OCI-LY3 (cell line): Measurements from ENCODE around the gene CRELD2.
A peak's percentile ranks its signal among the peaks of the same experiment; 100 is the strongest.

Experiments
- H2AFZ ChIP-seq: fragments of 200-600, 300-600 bp; shearing (Covaris generic); 2 replicates; pipeline ENCODE4 v1.6.0; 2014; ENCODE audit warnings: antibody characterized with exemption, low read depth, low read length
- H3K27ac ChIP-seq: fragments of 200-600, 300-600 bp; sonication (generic); 2 replicates; pipeline ENCODE4 v1.5.1; 2014; ENCODE audit warnings: mild to moderate bottlenecking, low read length, moderate library complexity, mixed read lengths
- H3K27me3 ChIP-seq: fragments of 200-600, 300-600 bp; sonication (generic); 2 replicates; pipeline ENCODE4 v1.6.1; 2014; ENCODE audit warnings: low read depth, low read length, mixed read lengths
- H3K36me3 ChIP-seq: fragments of 200-600, 300-600 bp; sonication (generic); replicated peaks from 2 replicates; pipeline ENCODE3; 2014; ENCODE audit warnings: low read depth, low read length, mixed read lengths
- H3K4me1 ChIP-seq: fragments of 300-600, 200-600 bp; sonication (generic); 2 replicates; pipeline ENCODE4 v1.6.1; 2014; ENCODE audit warnings: low read length, mixed read lengths
- H3K4me2 ChIP-seq: fragments of 200-600, 300-600 bp; sonication (generic); 2 replicates; pipeline ENCODE4 v1.6.1; 2014; ENCODE audit warnings: low read length, mixed read lengths
- H3K4me3 ChIP-seq: fragments of 300-600, 200-600 bp; sonication (generic); 2 replicates; pipeline ENCODE4 v1.5.1; 2014; ENCODE audit warnings: antibody characterized with exemption, mild to moderate bottlenecking, low read length, moderate library complexity
- H3K79me2 ChIP-seq: fragments of 300-600, 200-600 bp; shearing (Covaris generic); 2 replicates; pipeline ENCODE4 v1.6.1; 2014; ENCODE audit warnings: mild to moderate bottlenecking, low read length, mixed read lengths
- H3K9ac ChIP-seq: fragments of 300-600, 200-600 bp; shearing (Covaris generic); 2 replicates; pipeline ENCODE4 v1.6.0; 2014; ENCODE audit warnings: mild to moderate bottlenecking, low read length, moderate library complexity
- H3K9me3 ChIP-seq: fragments of 200-600, 300-600 bp; shearing (Covaris generic); 2 replicates; pipeline ENCODE4 v1.6.1; 2014; ENCODE audit warnings: low read length, mixed read lengths; ENCODE audit not compliant: insufficient read depth
- H4K20me1 ChIP-seq: fragments of 200-600, 300-600 bp; sonication (generic); 2 replicates; pipeline ENCODE4 v1.6.1; 2016; ENCODE audit warnings: low read length, mixed read lengths; ENCODE audit not compliant: insufficient read depth
- EZH2phosphoT487 ChIP-seq: fragments of 200-600 bp; shearing (Covaris generic); IDR thresholded peaks from 2 replicates; pipeline ENCODE4 v1.6.1; 2018; ENCODE audit warnings: antibody characterized with exemption, mixed run types, low read depth
- TF ChIP-seq, protein P1 (sequence below): fragments of 200-600, 300-600 bp; sonication (generic); IDR thresholded peaks from 2 replicates; pipeline ENCODE4 v1.5.1; 2014; ENCODE audit warnings: antibody characterized with exemption, low read length, low read depth

CRELD2 gene

DNA sequence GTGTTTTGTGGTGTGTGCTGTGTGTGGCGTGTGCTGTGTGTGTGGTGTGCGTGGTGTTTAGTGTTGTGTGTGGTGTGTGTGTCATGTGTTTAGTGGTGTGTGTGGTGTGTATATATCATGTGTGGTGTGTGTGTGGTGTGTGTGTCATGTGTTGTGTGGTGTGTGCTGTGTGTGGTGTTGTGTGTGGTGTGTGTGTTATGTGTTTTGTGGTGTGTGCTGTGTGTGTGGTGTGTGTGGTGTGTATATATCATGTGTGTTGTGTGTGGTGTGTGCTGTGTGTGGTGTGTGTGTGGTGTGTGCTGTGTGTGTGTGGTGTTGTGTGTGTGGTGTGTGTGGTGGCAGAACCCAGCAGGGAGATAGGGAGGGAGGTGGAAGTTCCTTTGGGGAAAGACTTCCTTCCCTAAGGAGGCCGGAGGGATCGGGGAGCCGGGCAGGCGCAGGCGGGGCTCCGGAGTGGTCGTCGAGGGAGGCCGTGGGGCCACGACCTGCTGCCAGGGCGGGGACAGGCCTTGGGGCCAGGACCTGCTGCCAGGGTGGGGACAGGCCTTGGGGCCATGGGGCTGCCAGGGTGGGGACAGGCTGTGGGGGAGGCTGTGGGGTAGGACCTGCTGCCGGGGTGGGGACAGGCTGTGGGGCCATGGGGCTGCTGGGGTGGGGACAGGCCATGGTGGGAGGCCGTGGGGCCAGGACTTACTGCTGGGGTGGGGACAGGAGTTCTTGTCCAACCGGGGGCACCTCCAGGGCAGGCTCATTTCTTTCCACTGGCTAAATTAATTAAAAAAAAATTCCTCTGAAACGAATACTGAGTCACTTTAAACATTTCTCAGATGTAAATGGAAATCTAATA lies 57.3 kb downstream of the CRELD2 start:
- no peak overlapping the region for H2AFZ ChIP-seq
- peak overlapping the region; percentile 54 for H3K4me3 ChIP-seq
- peak overlapping the region; percentile 52; the same call in 1 of the 2 replicates for H3K9ac ChIP-seq
- peaks cover 30% of the 10 kb centered on the region for H3K4me1 ChIP-seq
- H3K36me3 ChIP-seq, result no peaks in the 10 kb centered on the region
- TF ChIP-seq EZH2phosphoT487, result no peak
- H3K79me2 ChIP-seq, result peaks cover 13% of the 10 kb centered on the region
- 0 out of 2 replicates have a peak, but pooled peaks cover 9% of the 10 kb centered on the region for H3K9me3 ChIP-seq
- H4K20me1 ChIP-seq, result no peaks in the 10 kb centered on the region
- no peaks in the 10 kb centered on the region for H3K27me3 ChIP-seq
- peak overlapping the region; percentile 60 for H3K4me2 ChIP-seq
- peak overlapping the region; percentile 71 for H3K27ac ChIP-seq

DNA sequence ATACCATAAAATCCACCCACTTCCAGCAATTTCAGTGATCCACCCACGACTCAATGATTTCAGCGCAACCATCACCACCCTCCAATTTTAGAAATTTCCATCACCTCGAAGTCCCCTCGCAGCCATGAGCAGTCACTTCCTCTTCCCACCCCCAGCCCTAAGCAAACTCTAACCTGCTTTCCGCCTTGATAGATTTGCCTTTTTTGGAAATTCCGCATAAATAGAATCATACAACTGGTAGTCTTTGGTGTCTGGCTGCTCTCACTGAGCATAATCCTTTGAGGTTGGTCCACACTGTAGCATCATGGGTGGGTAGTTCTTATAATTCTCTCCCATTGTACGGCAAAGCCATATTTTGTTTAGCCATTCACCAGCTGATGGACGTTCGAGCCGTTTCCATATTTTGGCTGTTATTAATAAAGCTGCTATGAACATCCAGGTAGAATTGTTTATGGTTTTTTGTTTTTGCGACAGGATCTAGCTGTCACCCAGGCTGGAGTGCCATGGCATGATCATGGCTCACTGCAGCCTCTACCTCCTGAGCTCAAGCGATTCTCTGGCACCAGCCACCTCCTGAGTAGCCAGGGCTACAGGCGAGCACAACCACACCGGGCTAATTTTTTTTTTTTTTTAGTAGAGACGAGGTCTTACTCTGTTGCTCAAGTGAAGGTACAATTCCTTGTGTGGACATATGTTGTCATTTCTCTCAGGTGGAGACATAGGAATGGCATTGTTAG lies 58.2 kb downstream of the CRELD2 start:
- 0 out of 2 replicates have a peak, but pooled peaks cover 9% of the 10 kb centered on the region for H3K9me3 ChIP-seq
- H3K27ac ChIP-seq, result peak overlapping the region; percentile 71
- no peaks in the 10 kb centered on the region for H3K36me3 ChIP-seq
- no peak for TF ChIP-seq EZH2phosphoT487
- TF ChIP-seq, protein P1, sequence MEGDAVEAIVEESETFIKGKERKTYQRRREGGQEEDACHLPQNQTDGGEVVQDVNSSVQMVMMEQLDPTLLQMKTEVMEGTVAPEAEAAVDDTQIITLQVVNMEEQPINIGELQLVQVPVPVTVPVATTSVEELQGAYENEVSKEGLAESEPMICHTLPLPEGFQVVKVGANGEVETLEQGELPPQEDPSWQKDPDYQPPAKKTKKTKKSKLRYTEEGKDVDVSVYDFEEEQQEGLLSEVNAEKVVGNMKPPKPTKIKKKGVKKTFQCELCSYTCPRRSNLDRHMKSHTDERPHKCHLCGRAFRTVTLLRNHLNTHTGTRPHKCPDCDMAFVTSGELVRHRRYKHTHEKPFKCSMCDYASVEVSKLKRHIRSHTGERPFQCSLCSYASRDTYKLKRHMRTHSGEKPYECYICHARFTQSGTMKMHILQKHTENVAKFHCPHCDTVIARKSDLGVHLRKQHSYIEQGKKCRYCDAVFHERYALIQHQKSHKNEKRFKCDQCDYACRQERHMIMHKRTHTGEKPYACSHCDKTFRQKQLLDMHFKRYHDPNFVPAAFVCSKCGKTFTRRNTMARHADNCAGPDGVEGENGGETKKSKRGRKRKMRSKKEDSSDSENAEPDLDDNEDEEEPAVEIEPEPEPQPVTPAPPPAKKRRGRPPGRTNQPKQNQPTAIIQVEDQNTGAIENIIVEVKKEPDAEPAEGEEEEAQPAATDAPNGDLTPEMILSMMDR, result no peak
- H3K79me2 ChIP-seq, result peaks cover 13% of the 10 kb centered on the region
- peaks cover 30% of the 10 kb centered on the region for H3K4me1 ChIP-seq
- H4K20me1 ChIP-seq, result no peaks in the 10 kb centered on the region
- no peak overlapping the region for H3K4me3 ChIP-seq
- no peaks in the 10 kb centered on the region for H3K27me3 ChIP-seq
- H3K4me2 ChIP-seq, result peak overlapping the region; percentile 60
- H3K9ac ChIP-seq, result peak overlapping the region; percentile 52; the same call in 1 of the 2 replicates
- H2AFZ ChIP-seq, result no peak overlapping the region
